ENCODE measurements around the gene ACSF2. TPM values are rescaled to one million over a fixed set of nuclear protein-coding genes. Genes with fewer than 3 reads are reported as not detected.

The ACSF2 gene
- total and polyA plus RNA-seq, 2 of the 13 experiments (the other 11 are each of a cell fraction or from before 2014, with no cell fraction given) = 87.3 to 109 TPM

DNA sequence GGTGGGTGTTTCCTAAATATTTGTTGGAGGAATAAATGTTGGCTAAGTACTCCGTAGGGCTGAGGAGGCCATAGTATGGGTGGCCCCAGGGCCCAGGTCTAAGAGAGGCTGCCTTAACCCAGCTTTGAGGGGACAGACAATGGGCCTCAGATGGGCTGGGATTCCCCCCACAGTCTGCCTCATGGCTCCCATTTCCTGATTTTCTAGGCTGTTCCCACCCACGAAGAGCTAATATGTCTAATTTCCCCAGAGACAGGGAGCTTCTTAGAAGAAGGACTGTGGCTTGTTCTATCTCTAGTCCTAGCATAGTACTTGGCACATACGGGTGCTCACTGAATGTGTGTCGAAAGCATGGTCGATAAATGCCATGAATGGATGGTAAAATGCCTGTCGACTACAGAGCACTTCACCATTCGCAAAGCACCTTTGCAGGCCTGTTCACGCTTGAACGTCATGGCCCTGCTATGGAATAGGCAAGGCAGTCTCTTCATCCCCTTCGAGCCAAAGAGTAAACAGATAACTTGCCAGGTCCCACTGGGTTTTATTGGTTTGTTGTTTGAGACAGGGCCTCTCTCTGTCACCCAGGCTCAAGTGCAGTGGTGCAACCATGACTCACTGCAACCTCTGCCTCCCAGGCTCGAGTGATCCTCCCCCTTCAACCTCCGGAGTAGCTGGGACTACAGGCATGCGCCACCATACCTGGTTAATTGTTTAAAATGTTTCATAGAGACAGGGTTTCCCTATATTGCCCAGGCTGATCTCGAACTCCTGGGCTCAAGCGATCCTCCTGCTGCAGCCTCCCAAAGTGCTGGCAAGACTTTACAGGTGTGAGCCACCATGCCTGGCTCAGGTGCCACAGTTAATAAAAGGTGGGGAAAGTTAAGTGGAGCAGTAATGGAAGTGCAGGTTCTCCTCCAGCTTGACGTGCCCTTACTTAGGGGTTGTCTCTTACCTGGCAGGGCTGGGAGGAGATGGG lies 33.0 kb downstream of the ACSF2 start (continued):
- TF ChIP-seq, protein P1, sequence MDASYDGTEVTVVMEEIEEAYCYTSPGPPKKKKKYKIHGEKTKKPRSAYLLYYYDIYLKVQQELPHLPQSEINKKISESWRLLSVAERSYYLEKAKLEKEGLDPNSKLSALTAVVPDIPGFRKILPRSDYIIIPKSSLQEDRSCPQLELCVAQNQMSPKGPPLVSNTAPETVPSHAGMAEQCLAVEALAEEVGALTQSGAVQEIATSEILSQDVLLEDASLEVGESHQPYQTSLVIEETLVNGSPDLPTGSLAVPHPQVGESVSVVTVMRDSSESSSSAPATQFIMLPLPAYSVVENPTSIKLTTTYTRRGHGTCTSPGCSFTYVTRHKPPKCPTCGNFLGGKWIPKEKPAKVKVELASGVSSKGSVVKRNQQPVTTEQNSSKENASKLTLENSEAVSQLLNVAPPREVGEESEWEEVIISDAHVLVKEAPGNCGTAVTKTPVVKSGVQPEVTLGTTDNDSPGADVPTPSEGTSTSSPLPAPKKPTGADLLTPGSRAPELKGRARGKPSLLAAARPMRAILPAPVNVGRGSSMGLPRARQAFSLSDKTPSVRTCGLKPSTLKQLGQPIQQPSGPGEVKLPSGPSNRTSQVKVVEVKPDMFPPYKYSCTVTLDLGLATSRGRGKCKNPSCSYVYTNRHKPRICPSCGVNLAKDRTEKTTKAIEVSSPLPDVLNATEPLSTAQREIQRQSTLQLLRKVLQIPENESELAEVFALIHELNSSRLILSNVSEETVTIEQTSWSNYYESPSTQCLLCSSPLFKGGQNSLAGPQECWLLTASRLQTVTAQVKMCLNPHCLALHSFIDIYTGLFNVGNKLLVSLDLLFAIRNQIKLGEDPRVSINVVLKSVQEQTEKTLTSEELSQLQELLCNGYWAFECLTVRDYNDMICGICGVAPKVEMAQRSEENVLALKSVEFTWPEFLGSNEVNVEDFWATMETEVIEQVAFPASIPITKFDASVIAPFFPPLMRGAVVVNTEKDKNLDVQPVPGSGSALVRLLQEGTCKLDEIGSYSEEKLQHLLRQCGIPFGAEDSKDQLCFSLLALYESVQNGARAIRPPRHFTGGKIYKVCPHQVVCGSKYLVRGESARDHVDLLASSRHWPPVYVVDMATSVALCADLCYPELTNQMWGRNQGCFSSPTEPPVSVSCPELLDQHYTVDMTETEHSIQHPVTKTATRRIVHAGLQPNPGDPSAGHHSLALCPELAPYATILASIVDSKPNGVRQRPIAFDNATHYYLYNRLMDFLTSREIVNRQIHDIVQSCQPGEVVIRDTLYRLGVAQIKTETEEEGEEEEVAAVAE (CRISPR knock-in tag; IDR thresholded peaks at IDR 0.05; ENCODE audit: borderline replicate concordance) = 0 out of 2 replicates have a peak, but pooled peaks have one; percentile 74
- TF ChIP-seq, protein P2, sequence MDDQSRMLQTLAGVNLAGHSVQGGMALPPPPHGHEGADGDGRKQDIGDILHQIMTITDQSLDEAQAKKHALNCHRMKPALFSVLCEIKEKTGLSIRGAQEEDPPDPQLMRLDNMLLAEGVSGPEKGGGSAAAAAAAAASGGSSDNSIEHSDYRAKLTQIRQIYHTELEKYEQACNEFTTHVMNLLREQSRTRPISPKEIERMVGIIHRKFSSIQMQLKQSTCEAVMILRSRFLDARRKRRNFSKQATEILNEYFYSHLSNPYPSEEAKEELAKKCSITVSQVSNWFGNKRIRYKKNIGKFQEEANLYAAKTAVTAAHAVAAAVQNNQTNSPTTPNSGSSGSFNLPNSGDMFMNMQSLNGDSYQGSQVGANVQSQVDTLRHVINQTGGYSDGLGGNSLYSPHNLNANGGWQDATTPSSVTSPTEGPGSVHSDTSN (CRISPR knock-in tag; IDR thresholded peaks at IDR 0.05; ENCODE audit: borderline replicate concordance) = no peak
- TF ChIP-seq, protein P3, sequence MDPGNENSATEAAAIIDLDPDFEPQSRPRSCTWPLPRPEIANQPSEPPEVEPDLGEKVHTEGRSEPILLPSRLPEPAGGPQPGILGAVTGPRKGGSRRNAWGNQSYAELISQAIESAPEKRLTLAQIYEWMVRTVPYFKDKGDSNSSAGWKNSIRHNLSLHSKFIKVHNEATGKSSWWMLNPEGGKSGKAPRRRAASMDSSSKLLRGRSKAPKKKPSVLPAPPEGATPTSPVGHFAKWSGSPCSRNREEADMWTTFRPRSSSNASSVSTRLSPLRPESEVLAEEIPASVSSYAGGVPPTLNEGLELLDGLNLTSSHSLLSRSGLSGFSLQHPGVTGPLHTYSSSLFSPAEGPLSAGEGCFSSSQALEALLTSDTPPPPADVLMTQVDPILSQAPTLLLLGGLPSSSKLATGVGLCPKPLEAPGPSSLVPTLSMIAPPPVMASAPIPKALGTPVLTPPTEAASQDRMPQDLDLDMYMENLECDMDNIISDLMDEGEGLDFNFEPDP (CRISPR knock-in tag; conservative IDR thresholded peaks at IDR 0.05) = no peak
- TF ChIP-seq ZNF577 (CRISPR knock-in tag; IDR thresholded peaks at IDR 0.05; ENCODE audit: borderline replicate concordance, low read depth) (no peak), NONO (IDR thresholded peaks at IDR 0.05) (no peak), NONO (CRISPR knock-in tag; conservative IDR thresholded peaks at IDR 0.05) (no peak; the same call in 1 of the 2 replicates), ZNF329 (CRISPR knock-in tag; IDR thresholded peaks at IDR 0.05; ENCODE audit: low read depth) (no peak), GZF1 (CRISPR knock-in tag; IDR thresholded peaks at IDR 0.05) (no peak), ZNF572 (CRISPR knock-in tag; IDR thresholded peaks at IDR 0.05) (peak; percentile 77; the same call in 1 of the 2 replicates), ZNF124 (CRISPR knock-in tag; IDR thresholded peaks at IDR 0.05) (no peak), FOSL2 (CRISPR knock-in tag; IDR thresholded peaks at IDR 0.05) (peak; percentile 99), ZMYM2 (CRISPR knock-in tag; IDR thresholded peaks at IDR 0.05) (no peak), RFX3 (CRISPR knock-in tag; IDR thresholded peaks at IDR 0.05) (no peak)
- TF ChIP-seq, protein P4, sequence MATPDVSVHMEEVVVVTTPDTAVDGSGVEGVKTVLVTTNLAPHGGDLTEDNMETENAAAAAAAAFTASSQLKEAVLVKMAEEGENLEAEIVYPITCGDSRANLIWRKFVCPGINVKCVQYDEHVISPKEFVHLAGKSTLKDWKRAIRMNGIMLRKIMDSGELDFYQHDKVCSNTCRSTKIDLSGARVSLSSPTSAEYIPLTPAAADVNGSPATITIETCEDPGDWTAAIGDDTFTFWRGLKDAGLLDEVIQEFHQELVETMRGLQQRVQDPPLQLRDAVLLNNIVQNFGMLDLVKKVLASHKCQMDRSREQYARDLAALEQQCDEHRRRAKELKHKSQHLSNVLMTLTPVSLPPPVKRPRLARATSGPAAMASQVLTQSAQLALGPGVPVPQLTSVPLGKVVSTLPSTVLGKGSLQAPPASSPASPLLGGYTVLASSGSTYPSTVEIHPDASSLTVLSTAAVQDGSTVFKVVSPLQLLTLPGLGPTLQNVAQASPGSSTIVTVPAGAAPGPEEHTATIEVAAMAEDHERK (CRISPR knock-in tag; IDR thresholded peaks at IDR 0.05; ENCODE audit: low read depth) = no peak
- TF ChIP-seq, protein P5, sequence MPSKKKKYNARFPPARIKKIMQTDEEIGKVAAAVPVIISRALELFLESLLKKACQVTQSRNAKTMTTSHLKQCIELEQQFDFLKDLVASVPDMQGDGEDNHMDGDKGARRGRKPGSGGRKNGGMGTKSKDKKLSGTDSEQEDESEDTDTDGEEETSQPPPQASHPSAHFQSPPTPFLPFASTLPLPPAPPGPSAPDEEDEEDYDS (CRISPR knock-in tag; IDR thresholded peaks at IDR 0.05) = peak; percentile 66
- TF ChIP-seq, protein P6, sequence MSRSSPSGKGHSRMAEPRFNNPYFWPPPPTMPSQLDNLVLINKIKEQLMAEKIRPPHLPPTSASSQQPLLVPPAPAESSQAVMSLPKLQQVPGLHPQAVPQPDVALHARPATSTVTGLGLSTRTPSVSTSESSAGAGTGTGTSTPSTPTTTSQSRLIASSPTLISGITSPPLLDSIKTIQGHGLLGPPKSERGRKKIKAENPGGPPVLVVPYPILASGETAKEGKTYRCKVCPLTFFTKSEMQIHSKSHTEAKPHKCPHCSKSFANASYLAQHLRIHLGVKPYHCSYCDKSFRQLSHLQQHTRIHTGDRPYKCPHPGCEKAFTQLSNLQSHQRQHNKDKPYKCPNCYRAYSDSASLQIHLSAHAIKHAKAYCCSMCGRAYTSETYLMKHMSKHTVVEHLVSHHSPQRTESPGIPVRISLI (CRISPR knock-in tag; IDR thresholded peaks at IDR 0.05; ENCODE audit: borderline replicate concordance) = no peak

Data from HepG2 (cell line).